NB4 (cell line): ENCODE measurements around the gene SPON2.

Experiments used
- DNase-seq: peaks from one replicate; pipeline ENCODE4 v3.0.0; 2010; ENCODE audit warnings: low read depth
- H3K4me3 ChIP-seq: one replicate; pipeline ENCODE4 v1.5.1; 2011; ENCODE audit warnings: mild to moderate bottlenecking, low read depth, low read length, moderate library complexity
- CTCF ChIP-seq: IDR thresholded peaks from one replicate; pipeline ENCODE4 v1.5.1; 2012; ENCODE audit warnings: low read depth, low read length
- MYC ChIP-seq: IDR thresholded peaks from 2 replicates; pipeline ENCODE4 v1.6.1; 2011; ENCODE audit warnings: low read depth, low read length
- POLR2A ChIP-seq: IDR thresholded peaks from 2 replicates; pipeline ENCODE4 v1.6.1; 2011; ENCODE audit warnings: mild to moderate bottlenecking; ENCODE audit not compliant: insufficient read length; ENCODE audit errors: extremely low read depth
- TF ChIP-seq, protein P1 (sequence below): IDR thresholded peaks from 2 replicates; pipeline ENCODE4 v1.6.1; 2011; ENCODE audit warnings: low read depth, low read length

The SPON2 gene

DNA sequence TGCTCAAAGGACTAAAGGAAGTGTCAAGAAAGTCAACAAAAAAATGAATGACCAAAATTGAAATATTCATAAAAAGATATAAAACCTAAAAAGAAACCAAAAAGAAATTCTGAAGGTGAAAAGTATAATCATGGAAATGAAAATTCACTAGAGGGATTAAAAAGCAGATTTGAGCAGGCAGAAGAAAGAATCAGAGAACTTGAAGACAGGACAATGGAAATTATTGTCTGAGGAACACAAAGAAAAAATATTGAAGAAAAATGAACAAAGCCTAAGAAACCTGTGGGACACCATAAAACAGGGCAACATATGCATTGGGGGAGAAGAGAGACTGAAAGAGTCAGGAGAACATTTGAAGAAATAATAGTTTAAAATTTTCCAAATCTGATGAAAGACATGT is 9.9 kb upstream of the SPON2 start:
- TF ChIP-seq, protein P1, sequence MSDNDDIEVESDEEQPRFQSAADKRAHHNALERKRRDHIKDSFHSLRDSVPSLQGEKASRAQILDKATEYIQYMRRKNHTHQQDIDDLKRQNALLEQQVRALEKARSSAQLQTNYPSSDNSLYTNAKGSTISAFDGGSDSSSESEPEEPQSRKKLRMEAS, result no peak
- TF ChIP-seq CTCF (no peak), MYC (no peak), POLR2A (no peak)
- no peak for DNase-seq
- no peak overlapping the region for H3K4me3 ChIP-seq

- TF ChIP-seq CTCF (no peak), MYC (no peak)
- TF ChIP-seq, protein P1, result no peak
- no peak for DNase-seq
- H3K4me3 ChIP-seq, result no peak overlapping the region
These were observed 8.3 kb upstream of the SPON2 start for GRCh38 chr4:1180663-1181062.

GRCh38 chr4:1179976-1180375 is 7.6 kb upstream of the SPON2 start:
- H3K4me3 ChIP-seq, result no peak overlapping the region
- DNase-seq, result no peak

DNA sequence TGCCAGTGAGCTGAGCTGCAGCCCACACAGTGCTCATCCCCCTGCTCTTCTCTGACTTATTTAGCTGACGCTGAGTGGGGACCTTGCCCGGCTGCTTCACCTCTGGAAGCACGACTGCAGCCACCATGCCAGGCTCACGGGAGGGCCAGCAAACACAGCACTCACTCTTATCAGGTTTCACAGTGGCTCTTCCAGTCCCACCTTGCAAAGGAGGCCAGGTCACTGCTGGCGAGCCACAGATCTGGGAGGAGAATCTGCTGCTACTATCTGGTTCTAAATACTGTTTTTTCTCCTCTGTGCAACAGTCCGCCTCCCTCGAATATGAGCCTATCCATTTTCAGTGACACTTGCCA is 6.7 kb upstream of the SPON2 start:
- DNase-seq, result no peak
- TF ChIP-seq POLR2A (no peak), MYC (no peak), CTCF (no peak)
- TF ChIP-seq, protein P1, result no peak

More at GRCh38 chr4:1179976-1180375, 7.6 kb upstream of the SPON2 start:
- TF ChIP-seq POLR2A, result no peak
- TF ChIP-seq, protein P1, result no peak
- TF ChIP-seq CTCF, result no peak
- no peak for TF ChIP-seq MYC

DNA sequence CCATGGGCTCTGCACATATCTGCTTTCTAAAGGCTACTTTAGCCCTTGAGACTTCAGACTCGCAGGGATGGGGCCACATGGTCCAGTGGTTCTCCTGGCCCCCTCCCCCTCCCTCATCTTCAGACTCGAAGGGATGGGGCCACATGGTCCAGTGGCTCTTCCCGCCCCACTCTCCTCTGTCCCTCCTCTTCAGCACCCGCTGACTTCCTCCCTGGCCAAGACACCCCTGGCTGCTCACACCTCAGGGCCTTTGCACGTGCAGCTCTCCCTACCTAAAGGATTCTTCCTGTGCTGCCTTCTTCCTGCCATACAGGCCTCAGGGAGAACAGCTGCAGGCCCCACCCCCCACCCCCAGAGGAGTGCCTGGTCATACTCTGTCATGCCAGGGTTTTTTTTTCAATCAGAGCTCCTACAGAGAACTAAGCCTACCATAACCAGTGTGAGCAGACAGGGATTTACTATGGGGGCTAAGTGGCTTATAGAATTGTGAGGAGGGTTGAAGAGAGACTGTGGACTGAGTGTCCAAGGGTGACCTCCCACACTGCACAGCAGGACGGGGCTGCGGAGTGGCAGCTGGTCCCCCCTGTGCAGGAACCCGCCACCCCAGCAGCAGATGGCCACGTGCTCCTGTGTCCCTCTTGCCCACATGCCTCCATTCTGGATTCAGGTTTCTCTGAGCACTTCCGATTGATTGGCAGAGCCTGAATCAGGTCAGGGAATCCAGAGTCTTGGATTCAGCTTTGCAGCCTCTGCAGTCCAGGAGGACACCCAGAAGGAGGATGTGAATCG is 6.1 kb upstream of the SPON2 start:
- TF ChIP-seq CTCF (no peak), MYC (no peak)
- DNase-seq, result no peak
- H3K4me3 ChIP-seq, result no peak overlapping the region

More for the DNA sequence above, 6.7 kb upstream of the SPON2 start:
- no peak overlapping the region for H3K4me3 ChIP-seq
